NCI-H2029 (cell line): Measurements from ENCODE around the gene AGPAT4.
"Not testable (repeated sequence)": the region's sequence is repeated elsewhere in the genome, so short reads cannot be mapped to it uniquely, and the experiment has no call there.

ENCODE experiments used
- DNase-seq: peaks from one replicate; lab custom pipeline; 2025; lab: John Stamatoyannopoulos, UW

Gene AGPAT4

DNA sequence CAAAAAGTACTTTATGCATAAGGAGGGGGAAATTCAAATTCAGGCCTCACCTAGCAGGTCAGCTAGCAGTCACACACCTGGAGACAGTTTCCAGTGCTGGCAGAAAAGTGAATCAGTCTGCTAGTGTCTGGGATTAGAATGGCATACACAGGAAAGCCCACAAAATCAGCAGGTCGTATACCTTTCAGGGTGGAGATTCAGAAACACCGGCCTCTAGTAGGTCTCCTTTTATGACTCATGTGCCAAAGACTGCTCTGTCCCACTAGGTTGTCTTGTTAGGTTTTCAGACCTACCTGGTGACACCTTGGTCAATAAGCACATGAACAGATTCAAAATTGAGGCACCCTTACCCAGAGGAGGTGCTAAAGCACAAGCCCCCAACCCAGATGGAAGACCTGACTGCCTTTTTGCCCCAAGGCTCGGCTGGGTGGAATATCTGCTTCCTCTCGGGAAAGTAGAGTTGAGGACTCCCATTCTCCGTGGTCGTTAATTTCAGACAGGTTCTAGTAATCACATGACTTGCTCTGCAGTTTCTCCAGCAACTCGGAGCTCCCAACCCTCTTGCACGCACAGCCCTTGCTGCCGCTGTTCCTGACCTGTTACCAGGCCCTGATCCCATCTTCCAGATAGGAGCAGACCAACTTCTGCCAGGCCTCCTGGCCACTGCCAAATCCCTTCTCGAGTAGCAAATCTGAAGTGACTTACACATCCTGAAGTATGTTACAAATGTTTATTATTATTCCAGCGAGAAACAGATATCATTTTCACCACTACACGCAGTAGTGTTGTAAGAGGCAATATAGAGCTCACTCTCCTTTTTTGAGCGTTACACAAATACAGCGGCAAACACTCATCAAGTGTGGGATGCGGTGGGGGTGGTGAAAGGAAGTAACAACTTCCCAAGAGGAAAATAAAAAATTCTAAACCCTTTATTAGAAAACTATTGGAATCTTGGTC, 46.6 kb downstream of the AGPAT4 start:
- DNase-seq: no peak

- no peak for DNase-seq
These were observed 47.6 kb downstream of the AGPAT4 start for GRCh38 chr6:161226009-161226964.

GRCh38 chr6:161225681-161226008, 48.2 kb downstream of the AGPAT4 start:
- no peak for DNase-seq

- not testable (repeated sequence) for DNase-seq
These were observed 48.7 kb downstream of the AGPAT4 start for GRCh38 chr6:161224951-161225680.

- no peak for DNase-seq
These were observed 50.2 kb downstream of the AGPAT4 start for GRCh38 chr6:161223646-161224045.

- DNase-seq: no peak
These were observed 51.1 kb downstream of the AGPAT4 start for GRCh38 chr6:161222706-161223234.

- DNase-seq: no peak
These were observed 53.5 kb downstream of the AGPAT4 start for GRCh38 chr6:161220346-161220745.

DNA sequence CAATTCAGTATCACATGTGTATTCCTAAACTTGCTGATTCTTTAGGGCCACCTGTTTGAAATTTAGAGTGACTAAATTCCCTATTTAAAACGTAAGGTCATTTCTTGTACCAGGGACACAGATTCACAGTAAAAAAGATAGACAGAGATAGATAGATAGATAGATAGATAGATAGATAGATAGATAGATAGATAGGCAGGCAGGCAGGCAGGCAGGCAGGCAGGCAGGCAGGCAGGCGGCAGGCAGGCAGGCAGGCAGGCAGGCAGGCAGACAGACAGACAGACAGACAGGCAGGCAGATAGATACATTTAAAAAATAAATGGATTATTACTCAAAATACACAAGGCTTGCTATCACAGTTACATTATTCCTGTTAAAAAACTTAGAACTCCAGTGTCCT, 54.2 kb downstream of the AGPAT4 start:
- no peak for DNase-seq

DNA sequence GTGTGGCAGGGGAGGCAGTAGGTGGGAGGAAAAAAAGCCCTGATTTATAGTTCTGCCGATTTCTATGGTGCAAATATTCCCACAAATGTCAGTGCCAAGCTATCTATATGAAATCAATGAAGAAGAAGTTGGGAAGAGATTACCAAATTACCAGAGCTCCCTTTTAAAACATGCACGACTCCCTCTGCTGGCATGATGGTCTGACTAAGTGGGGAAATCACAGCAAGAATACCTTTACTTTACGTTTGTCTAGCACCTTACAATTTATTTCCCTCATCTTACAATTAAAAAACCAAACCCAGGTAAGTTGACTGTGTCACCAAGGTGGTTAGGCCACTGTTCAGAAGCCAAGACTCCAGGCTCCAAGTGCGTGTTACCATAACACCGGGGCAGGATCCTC, 55.6 kb downstream of the AGPAT4 start:
- DNase-seq: no peak

DNA sequence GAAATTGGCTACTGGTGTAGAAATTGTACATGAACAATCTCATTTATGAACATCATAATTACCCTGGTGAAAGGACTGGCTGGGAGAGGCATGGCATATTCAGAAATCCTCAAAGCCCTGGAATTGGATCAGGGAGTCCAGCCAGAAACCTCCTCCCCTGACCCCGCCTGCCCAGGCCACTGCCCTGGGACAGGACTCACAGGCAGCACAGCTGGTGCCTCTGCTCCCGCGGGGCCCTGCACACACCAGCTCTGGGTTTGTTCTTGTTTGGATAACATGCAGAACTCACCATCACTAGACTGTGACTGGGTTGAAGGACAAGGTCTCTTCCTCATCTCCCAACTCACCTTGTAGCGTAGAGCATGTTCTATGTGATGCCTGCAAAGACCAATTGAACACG, 56.2 kb downstream of the AGPAT4 start:
- no peak for DNase-seq

DNA sequence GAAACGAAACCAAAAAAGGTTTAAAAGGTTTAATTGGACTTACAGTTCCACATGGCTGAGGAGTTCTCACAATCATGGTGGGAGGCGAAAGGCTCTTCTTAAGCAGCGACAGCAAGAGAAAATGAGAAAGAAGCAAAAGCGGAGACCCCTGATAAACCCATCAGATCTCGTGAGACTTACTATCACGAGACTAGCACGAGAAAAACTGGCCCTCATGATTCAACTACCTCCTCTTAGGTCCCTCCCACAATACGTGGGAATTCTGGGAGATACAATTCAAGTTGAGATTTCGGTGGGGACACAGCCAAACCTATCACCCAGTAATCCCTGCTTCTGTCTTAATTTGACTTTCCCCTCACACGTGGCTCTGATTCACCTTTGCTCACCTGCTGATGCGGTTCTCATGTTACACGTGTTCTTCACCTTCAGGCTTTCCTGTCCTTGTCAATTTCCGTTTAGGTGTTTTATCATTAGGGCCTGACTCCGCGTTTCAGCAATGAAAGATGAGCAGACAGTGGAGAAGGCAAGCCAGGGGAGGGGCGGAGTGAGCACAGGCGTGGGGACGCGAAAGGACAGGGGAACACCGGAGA, 57.1 kb downstream of the AGPAT4 start:
- DNase-seq: peak; percentile 84

GRCh38 chr6:161215876-161216615, 57.8 kb downstream of the AGPAT4 start:
- peak; percentile 42 for DNase-seq

DNA sequence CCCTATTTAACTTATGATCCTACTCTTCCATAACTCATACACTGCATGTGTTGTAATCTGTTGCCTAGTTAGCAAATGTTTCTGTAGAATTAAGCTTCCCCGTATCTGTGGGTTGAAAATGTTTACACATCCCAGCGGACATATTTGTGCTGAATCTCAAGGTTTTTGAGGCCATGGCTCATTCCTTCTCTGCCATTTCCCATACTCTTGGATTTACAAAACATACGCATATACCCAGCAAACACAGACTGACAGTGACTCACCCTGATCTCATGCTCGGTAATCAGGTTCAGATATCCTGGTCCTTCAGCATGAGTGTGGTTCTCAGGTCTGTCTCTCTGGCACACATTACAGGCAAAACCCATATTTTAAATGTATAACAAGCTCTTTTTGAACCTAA, 58.7 kb downstream of the AGPAT4 start:
- peak; percentile 33 for DNase-seq

- DNase-seq: no peak
These were observed 59.1 kb downstream of the AGPAT4 start for GRCh38 chr6:161214722-161215121.

DNA sequence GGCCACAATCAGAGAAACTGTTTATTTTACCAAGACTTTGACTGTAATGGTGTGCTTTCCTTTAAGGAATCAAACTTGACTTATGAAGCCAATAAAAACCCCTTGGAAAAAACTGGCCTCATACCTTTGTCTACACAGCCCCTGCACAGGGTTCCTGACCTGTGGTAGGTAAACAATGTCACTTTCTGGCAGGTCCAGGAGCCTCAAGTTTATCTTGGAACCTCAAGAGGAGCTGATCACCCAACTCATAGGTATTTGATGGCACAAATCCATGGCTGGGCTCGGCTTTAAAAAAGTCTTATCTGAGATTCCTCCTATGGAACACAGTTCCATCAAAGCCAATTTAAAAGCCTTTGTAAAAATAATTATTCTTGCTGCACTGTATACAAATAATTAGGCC, 61.0 kb downstream of the AGPAT4 start:
- no peak for DNase-seq

GRCh38 chr6:161211380-161212035, 62.4 kb downstream of the AGPAT4 start:
- DNase-seq: no peak

- no peak for DNase-seq
These were observed 63.0 kb downstream of the AGPAT4 start for GRCh38 chr6:161210857-161211256.

DNA sequence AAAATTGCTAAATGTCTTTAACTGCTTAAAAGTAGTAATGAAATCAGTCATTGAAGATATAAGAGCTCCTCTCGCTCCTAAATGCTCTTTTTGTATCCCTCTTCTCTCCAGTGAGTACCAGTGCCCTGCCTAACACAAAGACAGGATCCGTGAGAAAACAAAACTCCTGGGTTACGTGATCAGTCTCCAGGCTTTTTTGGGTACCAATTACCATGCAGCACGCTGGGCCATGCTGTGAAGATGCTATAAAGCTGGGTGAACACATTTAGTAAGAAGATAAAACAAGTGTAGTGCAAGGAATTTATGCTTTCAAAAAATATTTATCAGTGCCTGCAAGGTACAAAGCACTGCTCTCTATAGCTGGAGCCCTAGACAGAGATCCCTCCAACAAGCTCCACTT, 66.7 kb downstream of the AGPAT4 start:
- no peak for DNase-seq

- no peak for DNase-seq
These were observed 68.8 kb downstream of the AGPAT4 start for GRCh38 chr6:161204866-161205557.
